GM21529 (cell line): Measurements from ENCODE around the gene MRPL14.

Experiments
- ATAC-seq: cut with Tn5 transposase; IDR thresholded peaks from one replicate; pipeline ENCODE4 v1.9.1; 2021; ENCODE audit not compliant: unreplicated experiment

Gene MRPL14

GRCh38 chr6:44127186-44128019 lies at the start of gene MRPL14, which contains the start of gene TMEM63B:
Gene MRPL14, minus strand, starts transcription at chr6:44127452. Its CDS starts 10,841 bp downstream, at chr6:44116611.
Gene TMEM63B, plus strand, starts transcription at chr6:44127554. Its CDS starts 7,031 bp downstream, at chr6:44134585.
- peak; percentile 68 for ATAC-seq

- no peak for ATAC-seq
Observed at GRCh38 chr6:44176130-44176761, 49.0 kb upstream of the MRPL14 start.

- peak; percentile 78 for ATAC-seq
Observed at GRCh38 chr6:44172731-44173500, 45.7 kb upstream of the MRPL14 start.

DNA sequence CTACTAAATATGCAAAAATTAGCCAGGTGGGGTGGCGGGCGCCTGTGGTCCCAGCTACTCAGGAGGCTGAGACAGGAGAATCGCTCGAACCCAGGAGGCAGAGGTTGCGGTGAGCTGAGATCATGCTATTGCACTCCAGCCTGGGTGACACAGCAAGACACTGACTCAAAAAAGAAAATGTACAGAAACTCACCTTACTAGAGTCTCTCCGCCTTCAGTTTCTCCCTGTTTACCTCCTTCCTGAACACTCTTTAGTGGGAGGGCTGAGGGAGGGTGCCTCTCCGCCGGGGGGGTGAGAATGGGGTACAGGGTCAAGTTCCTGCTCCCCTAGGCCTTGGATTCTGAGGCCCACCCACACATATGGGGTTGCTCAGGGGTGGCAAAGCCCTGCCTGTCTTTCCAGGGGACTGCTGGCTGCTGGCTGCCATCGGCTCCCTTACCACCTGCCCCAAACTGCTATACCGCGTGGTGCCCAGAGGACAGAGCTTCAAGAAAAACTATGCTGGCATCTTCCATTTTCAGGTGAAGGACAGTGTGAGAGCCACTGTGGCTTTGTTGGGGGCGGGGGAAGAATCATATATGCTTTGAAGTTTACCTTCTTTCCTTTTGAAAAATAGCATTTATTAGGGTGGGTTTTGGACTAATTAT lies 44.8 kb upstream of the MRPL14 start:
- no peak for ATAC-seq

- ATAC-seq = no peak
Observed at GRCh38 chr6:44169886-44170570, 42.8 kb upstream of the MRPL14 start.

GRCh38 chr6:44169154-44169553 lies 41.9 kb upstream of the MRPL14 start:
- ATAC-seq = no peak

GRCh38 chr6:44167567-44167966 lies 40.3 kb upstream of the MRPL14 start:
- no peak for ATAC-seq

DNA sequence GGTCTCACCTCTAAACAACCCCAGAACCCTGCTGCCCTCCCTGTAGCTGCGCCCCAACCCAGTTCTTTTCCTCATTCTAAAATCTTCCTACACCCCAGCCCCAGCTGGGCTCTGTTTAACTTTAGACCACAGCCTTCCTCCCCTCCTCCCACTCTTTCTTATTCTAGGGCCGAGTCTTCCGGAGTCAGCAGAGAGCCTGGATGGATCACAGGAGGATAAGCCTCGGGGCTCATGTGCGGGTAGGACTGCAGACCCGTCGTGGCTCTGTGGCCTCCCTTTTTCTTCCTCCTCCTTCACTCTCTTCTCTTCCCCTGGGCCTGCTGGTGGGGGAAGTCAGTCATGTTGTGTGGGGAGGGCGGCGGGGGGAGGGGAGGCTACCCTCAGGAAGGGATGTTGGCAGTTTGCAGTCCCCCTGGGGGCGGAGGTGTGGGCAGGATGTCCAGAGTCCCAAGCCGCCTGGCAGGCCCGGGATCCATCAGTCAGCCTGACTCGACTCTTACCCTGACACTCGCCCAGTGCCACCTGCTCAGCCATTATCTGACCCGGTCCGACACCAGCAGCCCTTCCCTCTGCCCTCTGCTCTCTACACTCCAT lies 39.4 kb upstream of the MRPL14 start:
- ATAC-seq = no peak

DNA sequence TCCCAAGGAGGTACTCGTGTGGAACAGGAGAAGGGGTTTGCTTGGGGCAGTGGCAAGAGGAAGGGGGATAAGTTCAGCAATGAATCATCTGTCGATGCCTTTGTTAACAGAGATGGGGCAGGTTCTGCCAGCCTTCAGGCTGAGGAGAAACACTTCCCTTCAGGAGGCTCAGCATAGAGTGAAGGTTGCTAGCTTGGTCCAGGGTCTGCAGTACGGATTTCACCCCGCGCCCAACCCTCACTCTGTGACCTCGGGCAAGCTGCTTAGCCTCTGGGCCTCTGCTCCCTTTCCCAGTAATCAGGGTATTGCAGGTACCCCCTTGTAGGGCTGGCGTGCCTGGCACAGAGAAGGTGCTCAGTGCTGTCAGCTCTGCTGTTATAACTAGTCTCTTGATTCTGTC lies 38.9 kb upstream of the MRPL14 start:
- ATAC-seq = no peak

DNA sequence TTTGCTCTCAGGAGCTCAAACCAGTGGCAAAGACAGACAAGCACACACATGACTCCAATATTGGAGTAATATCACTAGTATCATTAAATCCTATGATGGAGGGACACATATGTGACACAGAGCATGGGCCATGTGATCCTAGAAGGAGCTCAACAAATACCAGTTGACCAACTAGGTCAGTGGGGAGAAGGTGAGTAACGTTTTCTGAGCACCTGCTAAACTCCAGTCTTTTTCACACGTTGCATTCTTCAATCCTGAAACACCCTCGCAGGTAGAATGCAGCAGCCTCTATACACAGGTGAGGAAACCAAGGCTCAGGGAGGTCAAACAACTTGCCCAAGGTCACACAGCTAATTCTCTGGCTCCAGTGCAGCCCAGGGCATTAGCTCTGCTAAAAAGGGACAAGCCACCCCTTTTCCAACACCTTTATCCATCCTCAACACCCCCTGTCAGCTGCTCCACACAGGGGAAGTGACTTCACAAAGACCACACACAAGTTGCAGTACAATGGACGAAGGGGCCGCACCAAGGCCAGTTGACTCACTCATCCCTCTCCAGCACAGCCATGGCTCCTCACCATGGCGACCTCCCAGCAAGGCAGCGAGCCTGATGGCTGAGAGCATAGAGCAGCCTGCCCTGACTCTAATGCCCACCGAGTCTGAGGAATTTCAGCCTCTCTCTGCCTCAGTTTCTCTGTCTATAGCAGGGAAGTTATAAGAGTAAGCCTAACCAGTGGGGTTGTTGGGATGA lies 35.8 kb upstream of the MRPL14 start:
- ATAC-seq = no peak

DNA sequence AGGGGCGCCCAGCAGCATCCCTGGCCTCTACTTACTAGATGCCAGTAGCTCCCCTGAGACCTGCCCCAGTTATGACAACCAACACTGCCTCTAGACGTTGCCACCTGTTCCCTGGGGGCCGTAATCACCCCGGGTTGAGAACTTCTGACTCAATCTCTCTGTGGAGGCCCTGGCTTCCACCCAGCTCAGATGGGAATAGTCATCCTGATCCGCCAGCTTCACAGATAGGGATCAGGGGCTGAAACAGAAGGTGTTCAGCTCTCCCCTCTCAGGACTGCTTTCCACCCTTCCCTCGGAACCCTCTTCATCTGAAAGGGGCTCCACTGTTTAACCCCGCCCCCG lies 34.7 kb upstream of the MRPL14 start:
- no peak for ATAC-seq

DNA sequence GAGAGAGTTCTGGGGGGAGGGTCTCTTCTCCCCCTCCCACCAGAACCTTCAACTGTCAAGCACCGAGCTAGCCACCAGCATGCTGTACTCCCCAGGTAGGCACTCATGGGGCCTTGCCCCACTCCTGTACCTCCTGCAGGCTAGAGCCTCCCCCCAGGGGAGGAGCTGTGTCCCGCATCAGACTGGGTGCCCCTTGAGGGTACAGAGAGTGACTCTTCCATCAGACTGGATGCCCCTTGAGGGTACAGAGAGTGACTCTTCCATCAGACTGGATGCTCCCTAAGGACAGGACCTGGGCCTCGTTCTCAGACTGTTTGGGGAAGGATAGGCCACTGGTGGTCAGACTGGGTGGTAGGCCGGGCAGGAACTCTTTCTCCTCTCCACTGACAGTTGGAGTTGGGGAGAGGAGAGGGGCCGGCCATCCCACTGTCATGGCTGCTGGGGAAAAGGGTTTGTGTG lies 31.5 kb upstream of the MRPL14 start, which contains the start of gene CAPN11:
Gene CAPN11, plus strand, starts transcription at position 51 of the 459 bp plus-strand sequence. Its CDS starts 29 bp downstream, at position 80.
- no peak for ATAC-seq

DNA sequence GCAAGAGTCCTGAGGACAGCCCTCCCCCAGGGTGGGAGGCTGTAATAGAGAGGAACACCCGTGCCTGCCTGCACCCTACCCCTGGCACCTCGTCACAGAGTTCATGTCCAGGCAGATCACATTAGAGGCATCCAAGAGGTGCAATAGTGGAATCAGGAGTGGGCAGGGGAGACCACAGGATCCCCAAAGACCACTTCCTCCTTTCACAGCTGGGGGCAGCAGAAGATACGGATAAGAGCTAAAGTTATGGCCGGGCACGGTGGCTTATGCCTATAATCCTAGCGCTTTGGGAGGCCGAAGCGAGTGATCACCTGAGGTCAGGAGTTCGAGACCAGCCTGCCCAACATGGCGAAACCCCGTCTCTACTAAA lies 29.9 kb upstream of the MRPL14 start:
- ATAC-seq = no peak

DNA sequence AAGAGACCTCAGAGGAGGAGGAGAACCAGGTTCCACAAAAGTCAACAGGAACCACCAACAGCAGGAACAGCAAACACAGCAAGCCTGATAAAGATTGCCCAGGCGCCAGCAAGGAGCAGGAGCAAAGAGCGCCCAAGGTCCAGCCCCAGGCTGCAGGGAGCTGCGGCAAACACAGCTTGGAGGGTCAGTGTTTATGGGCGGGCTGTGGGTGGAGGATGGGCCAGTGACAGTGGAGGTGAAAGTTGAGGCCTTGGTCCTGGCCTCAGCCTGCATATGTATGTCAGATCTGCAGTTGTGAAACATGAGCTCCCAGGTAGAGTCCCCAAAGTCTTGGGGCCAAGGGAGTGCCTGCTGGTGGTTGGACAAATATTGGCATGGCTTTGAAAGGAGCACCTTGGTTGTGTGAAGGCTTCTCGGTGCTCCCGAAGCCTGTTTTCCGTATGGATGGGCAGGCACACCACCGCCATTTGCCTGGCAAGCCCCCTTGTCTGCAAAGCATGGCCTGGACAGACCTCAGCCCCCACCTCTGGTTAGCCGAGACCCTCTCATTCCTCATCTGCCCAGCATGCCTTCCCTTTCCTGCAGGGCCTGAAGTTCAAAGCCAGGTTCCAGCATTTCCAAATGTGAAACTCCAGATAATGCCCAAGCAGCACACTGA lies 29.4 kb upstream of the MRPL14 start:
- ATAC-seq = no peak

DNA sequence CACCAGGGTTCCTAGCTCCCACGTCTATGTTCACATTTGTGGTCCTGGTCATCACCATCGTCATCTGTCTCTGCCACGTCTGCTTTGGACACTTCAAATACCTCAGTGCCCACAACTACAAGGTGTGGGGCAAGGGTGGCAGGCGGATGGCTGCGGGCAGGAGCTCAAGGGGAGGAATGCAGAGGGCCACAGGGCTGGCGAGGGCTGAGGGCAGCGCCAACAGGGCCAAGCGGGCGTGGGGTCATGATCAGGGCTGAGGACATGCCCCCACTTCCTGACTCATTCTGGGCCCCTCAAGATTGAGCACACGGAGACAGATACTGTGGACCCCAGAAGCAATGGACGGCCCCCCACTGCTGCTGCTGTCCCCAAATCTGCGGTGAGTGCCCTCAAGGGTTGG lies 26.8 kb upstream of the MRPL14 start:
- ATAC-seq = no peak

- no peak for ATAC-seq
Observed at GRCh38 chr6:44152533-44152932, 25.3 kb upstream of the MRPL14 start.

GRCh38 chr6:44152109-44152461 lies 24.8 kb upstream of the MRPL14 start:
- no peak for ATAC-seq

GRCh38 chr6:44151348-44152108 lies 24.3 kb upstream of the MRPL14 start:
- ATAC-seq = no peak
